Gastrocnemius medialis (tissue), 4 donors: ENCODE data around the gene AFF1. TPM values are rescaled to one million over a fixed set of nuclear protein-coding genes. Genes with fewer than 3 reads are reported as not detected.

Source experiments
- ATAC-seq, 2 donors: fragments of 150-250 bp; one replicate each; pipeline ENCODE4 v1.9.1; 2016
- DNase-seq, 2 donors: peaks; one replicate each; pipeline ENCODE4 v3.0.0-alpha.2; 2019
- H3K27ac ChIP-seq, 4 donors: fragments of 200-600 bp; sonication (generic); 1 replicate in 1 of 4; 2 replicates in 3 of 4; pipeline ENCODE4 v1.5.1; 2016 to 2018; ENCODE audit warnings: mild to moderate bottlenecking in 2 of 4, moderate library complexity in 1 of 4
- H3K27me3 ChIP-seq, 3 donors: fragments of 200-600 bp; sonication (generic) in 2 of 3; 1 replicate in 1 of 3; 2 replicates in 2 of 3; pipeline versions ENCODE4 v1.5.1 to v1.6.0; 2016 to 2019; ENCODE audit warnings: mild to moderate bottlenecking in 1 of 3, moderate library complexity in 1 of 3
- H3K36me3 ChIP-seq, 2 donors: fragments of 200-600 bp; sonication (generic) in 1 of 2; one replicate each; pipeline ENCODE4 v1.5.1; 2017 to 2018
- H3K4me1 ChIP-seq, 2 donors: fragments of 200-600 bp; sonication (generic) in 1 of 2; one replicate each; pipeline ENCODE4 v1.5.1; 2016 to 2017; ENCODE audit warnings: mild to moderate bottlenecking in 2 of 2
- H3K4me3 ChIP-seq, 4 donors: fragments of 200-600 bp; sonication (generic) in 3 of 4; 1 replicate in 1 of 4; 2 replicates in 3 of 4; pipeline ENCODE4 v1.5.1; 2016 to 2019; ENCODE audit warnings: mild to moderate bottlenecking in 2 of 4
- H3K9me3 ChIP-seq, 3 donors: fragments of 200-600 bp; sonication (generic) in 2 of 3; 1 replicate in 1 of 3; 2 replicates in 2 of 3; pipeline ENCODE4 v1.5.1; 2016 to 2019
- CTCF ChIP-seq, 5 experiments: fragments of 450-650 bp in 3 of 5; fragments of 200-600 bp in 2 of 5; sonication (generic) in 2 of 5; IDR thresholded peaks in 4 of 5; conservative IDR thresholded peaks in 1 of 5; 1 replicate in 4 of 5; 2 replicates in 1 of 5; pipeline ENCODE4 v1.5.1; 2016 to 2019; ENCODE audit warnings: antibody characterized with exemption in 5 of 5, mild to moderate bottlenecking in 3 of 5, moderate library complexity in 3 of 5
- POLR2A ChIP-seq, 2 donors: fragments of 450-650 bp; IDR thresholded peaks; one replicate each; pipeline ENCODE4 v1.6.1; 2017; ENCODE audit warnings: antibody characterized with exemption in 2 of 2, mild to moderate bottlenecking in 2 of 2, moderate library complexity in 2 of 2
- in situ Hi-C, 4 donors: fragments of 200-750 bp; cut with MboI; loops; one replicate each; pipeline versions ENCODE4 v1.15.0 to v1.8.0; 2017; ENCODE audit warnings: low sequenced_read_pairs in 4 of 4
- intact Hi-C: fragments of 100-400 bp; cut with DNase I; formaldehyde crosslinking; loops from one replicate; pipeline ENCODE4 v1.15.1; 2023; ENCODE audit warnings: low total_unique reads
- total RNA-seq, 4 donors: library from RNA; depleted of rRNA; stranded (reverse); fragments of >200 nt; gene quantifications; one replicate each; pipeline versions ENCODE4 v1.1.0 to v1.2.3, GENCODE V29; 2016

Gene AFF1
- total RNA-seq, 4 donors from 2014 or later: 142 to 265 (median 197) TPM

- intact Hi-C loops: no loop called here
- Histone ChIP-seq H3K9me3 (no peaks in the 10 kb centered on the region), H3K4me1 (peaks cover 12 to 16% of the 10 kb centered on the region in 2 donors), H3K27ac (no peak overlapping the region), H3K4me3 (no peak overlapping the region), H3K36me3 (no peaks in the 10 kb centered on the region), H3K27me3 (no peaks in the 10 kb centered on the region)
- DNase-seq: no peak
- in situ Hi-C loops: no loop called here
- TF ChIP-seq CTCF (IDR thresholded peaks at IDR 0.05 in 4 of 5, conservative IDR thresholded peaks at IDR 0.05 in 1 of 5) (no peak), POLR2A (IDR thresholded peaks at IDR 0.05) (no peak)
- ATAC-seq: no peak
These were observed 24.4 kb upstream of the AFF1 start for GRCh38 chr4:86910369-86910768.

- H3K27ac ChIP-seq: no peak overlapping the region
These were observed 23.8 kb upstream of the AFF1 start for GRCh38 chr4:86910820-86911684.

GRCh38 chr4:86916392-86916791 lies 18.4 kb upstream of the AFF1 start:
- H3K36me3 ChIP-seq: no peaks in the 10 kb centered on the region
- no peak overlapping the region for H3K27ac ChIP-seq
- no peaks in the 10 kb centered on the region for H3K27me3 ChIP-seq
- in situ Hi-C loops: no loop called here
- DNase-seq (no peak), ATAC-seq (no peak)
- H3K4me1 ChIP-seq: peaks cover 4 to 13% of the 10 kb centered on the region in 2 donors
- H3K4me3 ChIP-seq: no peak overlapping the region
- intact Hi-C loops: no loop called here
- TF ChIP-seq POLR2A (IDR thresholded peaks at IDR 0.05): no peak
- TF ChIP-seq CTCF (IDR thresholded peaks at IDR 0.05 in 4 of 5, conservative IDR thresholded peaks at IDR 0.05 in 1 of 5): no peak
- H3K9me3 ChIP-seq: no peaks in the 10 kb centered on the region

More at GRCh38 chr4:86910820-86911684, 23.8 kb upstream of the AFF1 start:
- Histone ChIP-seq H3K4me1 (peaks cover 12 to 16% of the 10 kb centered on the region in 2 donors), H3K9me3 (no peaks in the 10 kb centered on the region), H3K4me3 (no peak overlapping the region), H3K27me3 (no peaks in the 10 kb centered on the region), H3K36me3 (no peaks in the 10 kb centered on the region)
- DNase-seq (no peak), ATAC-seq (no peak)
- intact Hi-C loops: no loop called here
- in situ Hi-C loops: no loop called here
- TF ChIP-seq CTCF (IDR thresholded peaks at IDR 0.05 in 4 of 5, conservative IDR thresholded peaks at IDR 0.05 in 1 of 5): no peak
- no peak for TF ChIP-seq POLR2A (IDR thresholded peaks at IDR 0.05)

GRCh38 chr4:86917212-86918039 lies 17.4 kb upstream of the AFF1 start:
- no peaks in the 10 kb centered on the region for H3K9me3 ChIP-seq
- H3K27me3 ChIP-seq: no peaks in the 10 kb centered on the region
- ATAC-seq: no peak
- TF ChIP-seq POLR2A (IDR thresholded peaks at IDR 0.05): no peak
- in situ Hi-C loops: no loop called here
- no peaks in the 10 kb centered on the region for H3K36me3 ChIP-seq
- intact Hi-C loops: no loop called here
- H3K27ac ChIP-seq: no peak overlapping the region
- H3K4me1 ChIP-seq: peaks cover 11 to 23% of the 10 kb centered on the region in 2 donors
- no peak overlapping the region for H3K4me3 ChIP-seq
- no peak for DNase-seq

- H3K36me3 ChIP-seq: no peaks in the 10 kb centered on the region
- intact Hi-C loops: no loop called here
- TF ChIP-seq POLR2A (IDR thresholded peaks at IDR 0.05): no peak
- no peak overlapping the region for H3K27ac ChIP-seq
- H3K4me1 ChIP-seq: peaks cover 11 to 23% of the 10 kb centered on the region in 2 donors
- no peaks in the 10 kb centered on the region for H3K9me3 ChIP-seq
- ATAC-seq (peak; percentile 15 to 23), DNase-seq (peak in 1 of 2 donors; percentile 37)
- H3K27me3 ChIP-seq: no peaks in the 10 kb centered on the region
- H3K4me3 ChIP-seq: no peak overlapping the region
- in situ Hi-C loops: no loop called here
These were observed 16.2 kb upstream of the AFF1 start for GRCh38 chr4:86918539-86919072.
